Tibial artery (tissue), 4 donors: Measurements from ENCODE around the gene PHACTR1.

ENCODE experiments used
- DNase-seq, 2 donors: peaks; one replicate each; pipeline ENCODE4 v3.0.0-alpha.2; 2019
- H3K27ac ChIP-seq, 2 donors: fragments of 200-600 bp; sonication (generic) in 1 of 2; 1 replicate in 1 of 2; 2 replicates in 1 of 2; pipeline ENCODE4 v1.5.1; 2018 to 2019; ENCODE audit warnings: mild to moderate bottlenecking in 1 of 2
- H3K27me3 ChIP-seq, 2 donors: fragments of 200-600 bp; sonication (generic) in 1 of 2; one replicate each; pipeline versions ENCODE4 v1.5.1 to v1.6.0; 2016 to 2019
- H3K36me3 ChIP-seq, 3 donors: fragments of 200-600 bp; sonication (generic) in 2 of 3; one replicate each; pipeline ENCODE4 v1.5.1; 2016 to 2019; ENCODE audit warnings: mild to moderate bottlenecking in 2 of 3
- H3K4me1 ChIP-seq, 4 donors: fragments of 200-600 bp; sonication (generic) in 2 of 4; 1 replicate in 3 of 4; 2 replicates in 1 of 4; pipeline ENCODE4 v1.5.1; 2016 to 2019
- H3K4me3 ChIP-seq, 2 donors: fragments of 200-600 bp; sonication (generic) in 1 of 2; 1 replicate in 1 of 2; 2 replicates in 1 of 2; pipeline ENCODE4 v1.5.1; 2018 to 2019; ENCODE audit warnings: mild to moderate bottlenecking in 2 of 2
- H3K9me3 ChIP-seq, 3 donors: fragments of 200-600 bp; sonication (generic) in 1 of 3; one replicate each; pipeline ENCODE4 v1.5.1; 2016 to 2019
- CTCF ChIP-seq, 2 experiments: fragments of 200-600 bp in 1 of 2; fragments of 450-650 bp in 1 of 2; IDR thresholded peaks; one replicate each; pipeline ENCODE4 v1.5.1; 2017 to 2019; ENCODE audit warnings: antibody characterized with exemption in 2 of 2, mild to moderate bottlenecking in 1 of 2, moderate library complexity in 1 of 2
- intact Hi-C: fragments of 100-400 bp; cut with DNase I; formaldehyde crosslinking; loops from one replicate; pipeline ENCODE4 v1.15.0; 2023; ENCODE audit warnings: low total_unique reads

The PHACTR1 gene

GRCh38 chr6:13189710-13190109, 473.1 kb downstream of the PHACTR1 start:
- DNase-seq = no peak
- peaks cover 0 to 10% (median 2%) of the 10 kb centered on the region in 4 donors for H3K4me1 ChIP-seq
- H3K27ac ChIP-seq = no peak overlapping the region
- no peaks in the 10 kb centered on the region for H3K9me3 ChIP-seq
- H3K4me3 ChIP-seq = no peak overlapping the region
- H3K36me3 ChIP-seq = peaks cover 3 to 4% (median 3%) of the 10 kb centered on the region in 3 donors
- intact Hi-C loops = no loop called here
- no peak for TF ChIP-seq CTCF (IDR thresholded peaks at IDR 0.05)
- no peaks in the 10 kb centered on the region for H3K27me3 ChIP-seq

GRCh38 chr6:13190376-13190775, 473.8 kb downstream of the PHACTR1 start:
- TF ChIP-seq CTCF (IDR thresholded peaks at IDR 0.05) = no peak
- intact Hi-C loops = no loop called here
- peaks cover 0 to 10% (median 2%) of the 10 kb centered on the region in 4 donors for H3K4me1 ChIP-seq
- H3K9me3 ChIP-seq = no peaks in the 10 kb centered on the region
- H3K36me3 ChIP-seq = no peaks in the 10 kb centered on the region
- no peak for DNase-seq
- no peak overlapping the region for H3K27ac ChIP-seq
- H3K4me3 ChIP-seq = no peak overlapping the region
- H3K27me3 ChIP-seq = no peaks in the 10 kb centered on the region

GRCh38 chr6:13191461-13191860, 474.9 kb downstream of the PHACTR1 start:
- intact Hi-C loops = no loop called here
- H3K36me3 ChIP-seq = no peaks in the 10 kb centered on the region

GRCh38 chr6:13194852-13195251, 478.3 kb downstream of the PHACTR1 start:
- H3K4me3 ChIP-seq = no peak overlapping the region
- H3K4me1 ChIP-seq = peaks cover 0 to 13% (median 2%) of the 10 kb centered on the region in 4 donors
- no peaks in the 10 kb centered on the region for H3K9me3 ChIP-seq
- peak overlapping the region in 1 of 2 donors; percentile 18 for H3K27ac ChIP-seq
- intact Hi-C loops = no loop called here
- H3K27me3 ChIP-seq = no peaks in the 10 kb centered on the region
- no peaks in the 10 kb centered on the region for H3K36me3 ChIP-seq
- peak in 1 of 2 donors; percentile 31 for DNase-seq
- peak; percentile 16 to 25 for TF ChIP-seq CTCF (IDR thresholded peaks at IDR 0.05)

More at GRCh38 chr6:13191461-13191860, 474.9 kb downstream of the PHACTR1 start:
- Histone ChIP-seq H3K4me3 (no peak overlapping the region), H3K9me3 (no peaks in the 10 kb centered on the region), H3K27me3 (no peaks in the 10 kb centered on the region), H3K4me1 (peaks cover 0 to 13% (median 2%) of the 10 kb centered on the region in 4 donors), H3K27ac (no peak overlapping the region)
- TF ChIP-seq CTCF (IDR thresholded peaks at IDR 0.05) = no peak
- DNase-seq = no peak

GRCh38 chr6:13195803-13196202, 479.2 kb downstream of the PHACTR1 start:
- DNase-seq = no peak
- TF ChIP-seq CTCF (IDR thresholded peaks at IDR 0.05) = no peak
- H3K4me3 ChIP-seq = no peak overlapping the region
- intact Hi-C loops = no loop called here
- H3K4me1 ChIP-seq = peaks cover 0 to 13% (median 2%) of the 10 kb centered on the region in 4 donors
- no peaks in the 10 kb centered on the region for H3K9me3 ChIP-seq
- no peaks in the 10 kb centered on the region for H3K36me3 ChIP-seq
- no peaks in the 10 kb centered on the region for H3K27me3 ChIP-seq
- H3K27ac ChIP-seq = no peak overlapping the region

GRCh38 chr6:13198168-13198567, 481.6 kb downstream of the PHACTR1 start:
- peaks cover 0 to 4% (median 0%) of the 10 kb centered on the region in 3 donors for H3K36me3 ChIP-seq
- H3K9me3 ChIP-seq = no peaks in the 10 kb centered on the region
- H3K4me1 ChIP-seq = peaks cover 0 to 3% (median 0%) of the 10 kb centered on the region in 4 donors
- TF ChIP-seq CTCF (IDR thresholded peaks at IDR 0.05) = no peak
- intact Hi-C loops = no loop called here
- H3K27ac ChIP-seq = no peak overlapping the region
- H3K4me3 ChIP-seq = no peak overlapping the region
- H3K27me3 ChIP-seq = no peaks in the 10 kb centered on the region
- no peak for DNase-seq
